Measurements from ENCODE around the gene VPS11. TPM values are rescaled to one million over a fixed set of nuclear protein-coding genes. Genes with fewer than 3 reads are reported as not detected.

VPS11 gene
- total and polyA plus RNA-seq, 2 experiments from 2014 or later: 11.5 to 13.4 TPM

GRCh38 chr11:119047205-119047604 is 20.4 kb upstream of the VPS11 start:
- H4K20me1 ChIP-seq (replicated peaks; ENCODE audit: insufficient read depth): peaks cover 6% of the 10 kb centered on the region
- ATAC-seq (no peak), DNase-seq (ENCODE audit: low spot score) (no peak)
- H3K4me1 Mint-ChIP-seq: peaks cover 15% of the 10 kb centered on the region
- peaks cover 13% of the 10 kb centered on the region for H3K4me1 ChIP-seq (ENCODE audit: insufficient read depth)
- H3K4me2 ChIP-seq: no peak overlapping the region
- H3K27ac Mint-ChIP-seq: no peak overlapping the region
- H3K27me3 Mint-ChIP-seq (ENCODE audit: insufficient read depth, low read depth, poor library complexity): peaks cover 10% of the 10 kb centered on the region
- H3K4me3 Mint-ChIP-seq: no peak overlapping the region
- TF ChIP-seq ZNF331 (CRISPR knock-in tag; IDR thresholded peaks at IDR 0.05; ENCODE audit: low read depth) (no peak), REST (IDR thresholded peaks at IDR 0.05; ENCODE audit: unreplicated experiment) (no peak), ZNF114 (CRISPR knock-in tag; IDR thresholded peaks at IDR 0.05) (no peak), CTCF (conservative IDR thresholded peaks at IDR 0.05; ENCODE audit: low read depth in 2 of 2) (no peak), CREB1 (CRISPR knock-in tag; IDR thresholded peaks at IDR 0.05; ENCODE audit: low read depth) (no peak), JUNB (IDR thresholded peaks at IDR 0.05; ENCODE audit: unreplicated experiment) (no peak), STAT1 (IDR thresholded peaks at IDR 0.05; ENCODE audit: unreplicated experiment) (no peak), EZH2phosphoT487 (IDR thresholded peaks at IDR 0.05; ENCODE audit: unreplicated experiment) (no peak)
- no peak overlapping the region for H3K27ac ChIP-seq (ENCODE audit: low read depth)
- no peak overlapping the region for H2AFZ ChIP-seq
- H3K79me2 ChIP-seq (replicated peaks; ENCODE audit: insufficient read depth): no peaks in the 10 kb centered on the region
- H3K36me3 Mint-ChIP-seq (ENCODE audit: low read depth): peaks cover 79% of the 10 kb centered on the region
- H3K4me3 ChIP-seq: no peak overlapping the region
- peaks cover 6% of the 10 kb centered on the region; the same call in 1 of the 2 replicates for H3F3A ChIP-seq (replicated peaks; ENCODE audit: low read depth)
- H3K9me3 Mint-ChIP-seq: no peaks in the 10 kb centered on the region
- peaks cover 34% of the 10 kb centered on the region for H3K36me3 ChIP-seq (ENCODE audit: insufficient read depth)
- no peaks in the 10 kb centered on the region for H3K27me3 ChIP-seq (ENCODE audit: insufficient read depth)
- no peaks in the 10 kb centered on the region for H3K9me2 ChIP-seq (ENCODE audit: insufficient read depth)

- peaks cover 13% of the 10 kb centered on the region for H4K20me1 ChIP-seq (replicated peaks; ENCODE audit: insufficient read depth)
- DNase-seq (ENCODE audit: low spot score): no peak
- H3K27me3 ChIP-seq (ENCODE audit: insufficient read depth): no peaks in the 10 kb centered on the region
- peaks cover 47% of the 10 kb centered on the region for H3K36me3 ChIP-seq (ENCODE audit: insufficient read depth)
- Mint-ChIP-seq H3K27me3 (ENCODE audit: insufficient read depth, low read depth, poor library complexity) (peaks cover 13% of the 10 kb centered on the region), H3K9me3 (no peaks in the 10 kb centered on the region), H3K4me3 (no peak overlapping the region), H3K27ac (no peak overlapping the region), H3K4me1 (peaks cover 15% of the 10 kb centered on the region), H3K36me3 (ENCODE audit: low read depth) (peaks cover 93% of the 10 kb centered on the region)
- H3K9me2 ChIP-seq (ENCODE audit: insufficient read depth): no peaks in the 10 kb centered on the region
- H3K4me1 ChIP-seq (ENCODE audit: insufficient read depth): peaks cover 13% of the 10 kb centered on the region
- H3K79me2 ChIP-seq (replicated peaks; ENCODE audit: insufficient read depth): peaks cover 8% of the 10 kb centered on the region
- H3F3A ChIP-seq (replicated peaks; ENCODE audit: low read depth): peaks cover 6% of the 10 kb centered on the region; the same call in 1 of the 2 replicates
- no peak overlapping the region for H3K4me2 ChIP-seq
- no peak overlapping the region for H2AFZ ChIP-seq
- H3K27ac ChIP-seq (ENCODE audit: low read depth): no peak overlapping the region
- H3K4me3 ChIP-seq: no peak overlapping the region
- no peak for ATAC-seq
- TF ChIP-seq REST (IDR thresholded peaks at IDR 0.05; ENCODE audit: unreplicated experiment) (no peak), NANOG (IDR thresholded peaks at IDR 0.05; ENCODE audit: borderline replicate concordance) (no peak), EZH2 (IDR thresholded peaks at IDR 0.05; ENCODE audit: low read depth, unreplicated experiment) (no peak), EZH2phosphoT487 (IDR thresholded peaks at IDR 0.05; ENCODE audit: unreplicated experiment) (no peak), ZNF114 (CRISPR knock-in tag; IDR thresholded peaks at IDR 0.05) (no peak), ETS1 (IDR thresholded peaks at IDR 0.05) (no peak), CREB1 (CRISPR knock-in tag; IDR thresholded peaks at IDR 0.05; ENCODE audit: low read depth) (no peak), STAT1 (IDR thresholded peaks at IDR 0.05; ENCODE audit: unreplicated experiment) (no peak), POLR2AphosphoS5 (IDR thresholded peaks at IDR 0.05; ENCODE audit: low read depth) (no peak)
Observed at GRCh38 chr11:119048644-119049043, 19.0 kb upstream of the VPS11 start.

All from GM23338 (cell line).